ENCODE data around the gene GPR4. TPM values are rescaled to one million over a fixed set of nuclear protein-coding genes. Genes with fewer than 3 reads are reported as not detected.

The GPR4 gene
- total RNA-seq, 1 experiment from 2014 or later = not detected

DNA sequence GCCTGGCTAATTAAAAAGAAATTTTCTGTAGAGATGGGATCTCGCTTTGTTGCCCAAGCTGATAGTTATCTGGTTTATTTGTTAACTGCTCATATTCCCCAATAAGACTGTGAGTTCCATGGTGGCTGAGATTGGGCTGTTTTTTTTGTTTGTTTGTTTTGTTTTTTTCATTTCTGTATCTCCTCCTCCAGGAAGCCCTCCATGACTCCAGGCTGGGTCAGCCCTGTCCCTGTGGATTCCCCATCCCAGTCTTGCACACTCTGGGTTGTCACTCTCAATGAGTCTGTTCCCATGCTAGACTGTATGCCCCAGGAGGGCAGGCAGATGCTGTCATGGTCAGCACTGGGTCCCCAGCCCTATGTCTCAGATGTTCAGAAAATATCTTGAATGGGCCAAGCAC lies 34.3 kb upstream of the GPR4 start:
- DNase-seq (ENCODE audit: low spot score) = no peak
- intact Hi-C loops (cut with micrococcal nuclease; ENCODE audit: unreplicated experiment) = no loop called here
- Histone ChIP-seq H3K4me1 (ENCODE audit: insufficient read depth, low read length, poor library complexity, severe bottlenecking) (peaks cover 14% of the 10 kb centered on the region), H3K27ac (ENCODE audit: low read depth, low read length, poor library complexity, severe bottlenecking) (no peak overlapping the region), H3K9me3 (ENCODE audit: low read depth, low read length, poor library complexity, severe bottlenecking) (no peaks in the 10 kb centered on the region), H3K27me3 (replicated peaks; ENCODE audit: insufficient read depth, low read depth, low read length, poor library complexity) (no peaks in the 10 kb centered on the region), H3K36me3 (ENCODE audit: insufficient read depth, low read length, poor library complexity, severe bottlenecking) (no peaks in the 10 kb centered on the region), H3K4me3 (ENCODE audit: low read depth, low read length, poor library complexity, severe bottlenecking) (no peak overlapping the region)
- ChIA-PET CTCF (no interaction called here), POLR2A (ENCODE audit: low non-redundant PET) (no interaction called here)
- TF ChIP-seq, protein P1, sequence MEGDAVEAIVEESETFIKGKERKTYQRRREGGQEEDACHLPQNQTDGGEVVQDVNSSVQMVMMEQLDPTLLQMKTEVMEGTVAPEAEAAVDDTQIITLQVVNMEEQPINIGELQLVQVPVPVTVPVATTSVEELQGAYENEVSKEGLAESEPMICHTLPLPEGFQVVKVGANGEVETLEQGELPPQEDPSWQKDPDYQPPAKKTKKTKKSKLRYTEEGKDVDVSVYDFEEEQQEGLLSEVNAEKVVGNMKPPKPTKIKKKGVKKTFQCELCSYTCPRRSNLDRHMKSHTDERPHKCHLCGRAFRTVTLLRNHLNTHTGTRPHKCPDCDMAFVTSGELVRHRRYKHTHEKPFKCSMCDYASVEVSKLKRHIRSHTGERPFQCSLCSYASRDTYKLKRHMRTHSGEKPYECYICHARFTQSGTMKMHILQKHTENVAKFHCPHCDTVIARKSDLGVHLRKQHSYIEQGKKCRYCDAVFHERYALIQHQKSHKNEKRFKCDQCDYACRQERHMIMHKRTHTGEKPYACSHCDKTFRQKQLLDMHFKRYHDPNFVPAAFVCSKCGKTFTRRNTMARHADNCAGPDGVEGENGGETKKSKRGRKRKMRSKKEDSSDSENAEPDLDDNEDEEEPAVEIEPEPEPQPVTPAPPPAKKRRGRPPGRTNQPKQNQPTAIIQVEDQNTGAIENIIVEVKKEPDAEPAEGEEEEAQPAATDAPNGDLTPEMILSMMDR (conservative IDR thresholded peaks at IDR 0.05; ENCODE audit: low read depth, low read length) = no peak
- TF ChIP-seq EZH2 (IDR thresholded peaks at IDR 0.05; ENCODE audit: borderline replicate concordance, low read depth, low read length, poor library complexity, severe bottlenecking) = no peak
- BruUV-seq (replicated peaks) = no TSS peak

DNA sequence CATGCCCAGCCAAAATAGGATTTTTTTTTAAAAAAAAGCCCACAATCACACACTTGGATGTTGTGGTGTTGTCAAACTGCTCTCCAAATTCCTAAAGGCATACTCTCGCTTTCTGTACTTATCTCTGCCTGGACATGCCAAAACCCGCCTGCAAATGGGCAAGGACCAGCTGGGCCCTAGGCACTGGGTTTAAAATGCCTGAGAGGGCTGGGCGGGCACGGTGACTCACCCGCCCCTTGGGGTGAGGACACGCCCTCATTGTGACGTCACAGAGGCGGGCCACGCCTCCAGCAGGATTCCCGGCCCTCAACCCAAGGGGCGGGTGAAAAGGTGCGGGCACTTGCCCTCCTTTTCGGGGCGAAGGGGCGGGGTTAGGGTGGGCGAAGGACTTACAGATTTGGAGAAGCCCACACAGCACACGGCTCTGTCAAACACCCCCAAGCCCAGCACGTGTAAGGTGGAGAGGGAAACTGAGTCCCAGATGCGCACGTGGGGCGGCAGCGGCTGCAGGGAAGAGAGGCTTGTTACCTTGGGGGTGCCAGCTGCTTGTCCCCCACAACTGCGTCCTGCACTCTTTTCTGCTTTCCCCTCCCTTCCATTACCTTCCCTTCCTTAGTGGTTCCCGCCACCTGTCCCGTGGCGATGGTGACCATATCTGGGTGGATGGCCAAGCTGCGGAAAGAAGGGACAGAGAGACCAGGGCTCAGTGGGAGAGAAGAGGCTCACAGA lies 30.6 kb upstream of the GPR4 start:
- Histone ChIP-seq H3K9me3 (ENCODE audit: low read depth, low read length, poor library complexity, severe bottlenecking) (no peaks in the 10 kb centered on the region), H3K4me3 (ENCODE audit: low read depth, low read length, poor library complexity, severe bottlenecking) (no peak overlapping the region), H3K4me1 (ENCODE audit: insufficient read depth, low read length, poor library complexity, severe bottlenecking) (peaks cover 8% of the 10 kb centered on the region), H3K27me3 (replicated peaks; ENCODE audit: insufficient read depth, low read depth, low read length, poor library complexity) (no peaks in the 10 kb centered on the region), H3K36me3 (ENCODE audit: insufficient read depth, low read length, poor library complexity, severe bottlenecking) (no peaks in the 10 kb centered on the region), H3K27ac (ENCODE audit: low read depth, low read length, poor library complexity, severe bottlenecking) (no peak overlapping the region)
- BruUV-seq (replicated peaks) = no TSS peak
- CTCF ChIA-PET = interaction anchor here (1.0 kb wide), 1 partner anchor 9 kb away, joined by 3 read pairs; no protein-coding TSS in a partner anchor
- DNase-seq (ENCODE audit: low spot score) = peak; percentile 92
- TF ChIP-seq, protein P1 (conservative IDR thresholded peaks at IDR 0.05; ENCODE audit: low read depth, low read length) = no peak
- no peak for TF ChIP-seq EZH2 (IDR thresholded peaks at IDR 0.05; ENCODE audit: borderline replicate concordance, low read depth, low read length, poor library complexity, severe bottlenecking)
- intact Hi-C loops (cut with micrococcal nuclease; ENCODE audit: unreplicated experiment) = no loop called here
- POLR2A ChIA-PET (ENCODE audit: low non-redundant PET) = no interaction called here

DNA sequence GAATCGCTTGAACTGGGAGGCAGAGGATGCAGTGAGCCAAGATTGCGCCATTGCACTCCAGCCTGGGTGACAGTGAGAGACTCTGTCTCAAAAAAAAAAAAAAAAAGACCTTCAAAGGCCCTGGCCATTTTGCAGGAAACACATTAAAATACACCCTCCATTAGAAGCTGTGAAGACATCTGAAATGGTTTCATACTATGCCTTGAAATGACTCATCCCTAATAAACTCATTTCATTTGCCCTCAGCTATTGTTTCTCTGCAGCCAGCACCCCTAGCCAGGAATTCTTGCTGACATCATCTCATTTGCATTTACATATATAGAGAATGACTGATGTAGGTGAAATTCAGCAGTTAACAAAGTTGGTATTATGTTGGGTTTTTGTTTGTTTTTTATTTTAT lies 28.5 kb upstream of the GPR4 start:
- Histone ChIP-seq H3K27ac (ENCODE audit: low read depth, low read length, poor library complexity, severe bottlenecking) (no peak overlapping the region), H3K4me3 (ENCODE audit: low read depth, low read length, poor library complexity, severe bottlenecking) (no peak overlapping the region), H3K4me1 (ENCODE audit: insufficient read depth, low read length, poor library complexity, severe bottlenecking) (peaks cover 8% of the 10 kb centered on the region), H3K27me3 (replicated peaks; ENCODE audit: insufficient read depth, low read depth, low read length, poor library complexity) (no peaks in the 10 kb centered on the region), H3K36me3 (ENCODE audit: insufficient read depth, low read length, poor library complexity, severe bottlenecking) (no peaks in the 10 kb centered on the region), H3K9me3 (ENCODE audit: low read depth, low read length, poor library complexity, severe bottlenecking) (no peaks in the 10 kb centered on the region)
- DNase-seq (ENCODE audit: low spot score) = peak; percentile 91
- intact Hi-C loops (cut with micrococcal nuclease; ENCODE audit: unreplicated experiment) = no loop called here
- no TSS peak for BruUV-seq (replicated peaks)
- TF ChIP-seq, protein P1 (conservative IDR thresholded peaks at IDR 0.05; ENCODE audit: low read depth, low read length) = no peak
- no peak for TF ChIP-seq EZH2 (IDR thresholded peaks at IDR 0.05; ENCODE audit: borderline replicate concordance, low read depth, low read length, poor library complexity, severe bottlenecking)
- POLR2A ChIA-PET (ENCODE audit: low non-redundant PET) = interaction anchor here (0.7 kb wide), 1 partner anchor 87 kb away, joined by 5 read pairs; no protein-coding TSS in a partner anchor
- CTCF ChIA-PET = interaction anchor here (0.6 to 0.8 kb wide), 3 partner anchors 11 to 103 kb away, joined by 3 to 11 read pairs (median 9); no protein-coding TSS in a partner anchor

All from A673 (cell line).